Fibroblast of lung (primary cell): Measurements from ENCODE around the gene CPT1A. TPM values are rescaled to one million over a fixed set of nuclear protein-coding genes. Genes with fewer than 3 reads are reported as not detected.

Experiments
- DNase-seq, 2 donors: peaks; one replicate each; pipeline versions ENCODE4 v3.0.0 to v3.0.0-alpha.2; 2010; ENCODE audit warnings: low read depth in 2 of 2
- H2AFZ ChIP-seq: 2 replicates; pipeline ENCODE4 v1.5.1; 2012; ENCODE audit warnings: low read length, control low read depth, inconsistent platforms
- H3K27ac ChIP-seq: 2 replicates; pipeline ENCODE4 v1.5.1; 2011; ENCODE audit warnings: low read length, control low read depth; ENCODE audit not compliant: insufficient read depth
- H3K27me3 ChIP-seq: 2 replicates; pipeline ENCODE4 v1.5.1; 2011; ENCODE audit warnings: mild to moderate bottlenecking, low read length; ENCODE audit not compliant: control insufficient read depth, insufficient read depth
- H3K36me3 ChIP-seq: 2 replicates; pipeline ENCODE4 v1.5.1; 2011; ENCODE audit warnings: low read length; ENCODE audit not compliant: control insufficient read depth, insufficient read depth
- H3K4me1 ChIP-seq: 2 replicates; pipeline ENCODE4 v1.5.1; 2011; ENCODE audit warnings: low read length; ENCODE audit not compliant: control insufficient read depth, insufficient read depth; ENCODE audit errors: extremely low read depth
- H3K4me2 ChIP-seq: 2 replicates; pipeline ENCODE4 v1.5.1; 2011; ENCODE audit warnings: low read length, control low read depth; ENCODE audit not compliant: insufficient read depth; ENCODE audit errors: extremely low read depth
- H3K4me3 ChIP-seq, 4 experiments: fragments of 200-600 bp in 1 of 4; sonication (generic) in 1 of 4; replicated peaks in 1 of 4; 2 replicates each; pipeline ENCODE4 v1.5.1; 2011 to 2016; ENCODE audit warnings: low read length in 4 of 4, low read depth in 3 of 4, mild to moderate bottlenecking in 3 of 4, control low read depth in 2 of 4, inconsistent platforms in 1 of 4, mixed read lengths in 1 of 4; ENCODE audit not compliant: insufficient read depth in 1 of 4; ENCODE audit errors: control extremely low read depth in 1 of 4
- H3K79me2 ChIP-seq: 2 replicates; pipeline ENCODE4 v1.5.1; 2012; ENCODE audit warnings: mild to moderate bottlenecking, low read length, inconsistent platforms; ENCODE audit not compliant: control insufficient read depth, insufficient read depth
- H3K9ac ChIP-seq: 2 replicates; pipeline ENCODE4 v1.5.1; 2011; ENCODE audit warnings: mild to moderate bottlenecking, low read length, control low read depth; ENCODE audit not compliant: insufficient read depth
- H3K9me3 ChIP-seq: 2 replicates; pipeline ENCODE4 v1.5.1; 2012; ENCODE audit warnings: low read depth, low read length; ENCODE audit not compliant: control insufficient read depth, insufficient read depth
- H4K20me1 ChIP-seq: 2 replicates; pipeline ENCODE4 v1.5.1; 2011; ENCODE audit warnings: low read length; ENCODE audit not compliant: control insufficient read depth, insufficient read depth; ENCODE audit errors: extremely low read depth
- EZH2 ChIP-seq: IDR thresholded peaks from 2 replicates; pipeline ENCODE4 v1.5.1; 2012; ENCODE audit warnings: low read length, control low read depth, mild to moderate bottlenecking; ENCODE audit errors: missing control alignments
- polyA plus RNA-seq, 2 donors: library from polyadenylated mRNA; depleted of rRNA in 1 of 2; stranded (reverse) in 1 of 2; unstranded in 1 of 2; fragments of >200 nt; gene quantifications; 2 replicates each; pipeline ENCODE4 v1.2.1, GENCODE V29; 2011 to 2012; ENCODE audit warnings: missing spikeins in 1 of 2
- total RNA-seq: library from RNA; depleted of rRNA; stranded (reverse); fragments of >200 nt; gene quantifications from 2 replicates; pipeline ENCODE4 v1.2.1, GENCODE V29; 2014
- TF ChIP-seq, protein P1 (sequence below), 2 donors: IDR thresholded peaks in 1 of 2; conservative IDR thresholded peaks in 1 of 2; 1 replicate in 1 of 2; 2 replicates in 1 of 2; pipeline ENCODE4 v1.5.1; 2011 to 2012; ENCODE audit warnings: low read length in 2 of 2, control low read depth in 1 of 2, inconsistent platforms in 1 of 2, low read depth in 1 of 2, mild to moderate bottlenecking in 1 of 2

The CPT1A gene
- total and polyA plus RNA-seq, 2 donors (not counting 1 experiment from before 2014, with no cell fraction given), result 29.5 to 45.2 TPM

GRCh38 chr11:68817554-68817953 lies 24.2 kb downstream of the CPT1A start:
- no peak for DNase-seq
- Histone ChIP-seq H3K79me2 (peaks cover 9% of the 10 kb centered on the region), H3K36me3 (peaks cover 2% of the 10 kb centered on the region)

GRCh38 chr11:68816917-68817419 lies 24.7 kb downstream of the CPT1A start:
- Histone ChIP-seq H2AFZ (no peak overlapping the region), H3K9me3 (no peaks in the 10 kb centered on the region), H3K4me1 (no peaks in the 10 kb centered on the region), H3K4me2 (no peak overlapping the region), H3K4me3 (no peak overlapping the region), H3K27me3 (no peaks in the 10 kb centered on the region), H3K27ac (no peak overlapping the region), H3K79me2 (peaks cover 8% of the 10 kb centered on the region), H3K36me3 (peaks cover 3% of the 10 kb centered on the region), H3K9ac (no peak overlapping the region), H4K20me1 (no peaks in the 10 kb centered on the region)
- no peak for TF ChIP-seq EZH2
- TF ChIP-seq, protein P1, sequence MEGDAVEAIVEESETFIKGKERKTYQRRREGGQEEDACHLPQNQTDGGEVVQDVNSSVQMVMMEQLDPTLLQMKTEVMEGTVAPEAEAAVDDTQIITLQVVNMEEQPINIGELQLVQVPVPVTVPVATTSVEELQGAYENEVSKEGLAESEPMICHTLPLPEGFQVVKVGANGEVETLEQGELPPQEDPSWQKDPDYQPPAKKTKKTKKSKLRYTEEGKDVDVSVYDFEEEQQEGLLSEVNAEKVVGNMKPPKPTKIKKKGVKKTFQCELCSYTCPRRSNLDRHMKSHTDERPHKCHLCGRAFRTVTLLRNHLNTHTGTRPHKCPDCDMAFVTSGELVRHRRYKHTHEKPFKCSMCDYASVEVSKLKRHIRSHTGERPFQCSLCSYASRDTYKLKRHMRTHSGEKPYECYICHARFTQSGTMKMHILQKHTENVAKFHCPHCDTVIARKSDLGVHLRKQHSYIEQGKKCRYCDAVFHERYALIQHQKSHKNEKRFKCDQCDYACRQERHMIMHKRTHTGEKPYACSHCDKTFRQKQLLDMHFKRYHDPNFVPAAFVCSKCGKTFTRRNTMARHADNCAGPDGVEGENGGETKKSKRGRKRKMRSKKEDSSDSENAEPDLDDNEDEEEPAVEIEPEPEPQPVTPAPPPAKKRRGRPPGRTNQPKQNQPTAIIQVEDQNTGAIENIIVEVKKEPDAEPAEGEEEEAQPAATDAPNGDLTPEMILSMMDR (conservative IDR thresholded peaks at IDR 0.05 in 1 of 2, IDR thresholded peaks at IDR 0.05 in 1 of 2; ENCODE audit: low read depth in 1 of 2, low read length in 2 of 2), result no peak
- peak in 1 of 2 donors; percentile 7 for DNase-seq

More at GRCh38 chr11:68817554-68817953, 24.2 kb downstream of the CPT1A start:
- Histone ChIP-seq H3K4me1 (no peaks in the 10 kb centered on the region), H3K4me3 (no peak overlapping the region), H2AFZ (no peak overlapping the region), H3K27ac (no peak overlapping the region), H3K27me3 (no peaks in the 10 kb centered on the region), H3K9me3 (no peaks in the 10 kb centered on the region), H3K9ac (no peak overlapping the region), H3K4me2 (no peak overlapping the region), H4K20me1 (no peaks in the 10 kb centered on the region)
- TF ChIP-seq EZH2, result no peak
- TF ChIP-seq, protein P1 (conservative IDR thresholded peaks at IDR 0.05 in 1 of 2, IDR thresholded peaks at IDR 0.05 in 1 of 2; ENCODE audit: low read depth in 1 of 2, low read length in 2 of 2), result no peak

- H3K9me3 ChIP-seq, result no peaks in the 10 kb centered on the region
- H3K9ac ChIP-seq, result no peak overlapping the region
- no peak for DNase-seq
- no peak overlapping the region for H2AFZ ChIP-seq
- H3K27me3 ChIP-seq, result no peaks in the 10 kb centered on the region
- H3K79me2 ChIP-seq, result peaks cover 4% of the 10 kb centered on the region
- H3K4me1 ChIP-seq, result no peaks in the 10 kb centered on the region
- H3K36me3 ChIP-seq, result peaks cover 6% of the 10 kb centered on the region
- no peak overlapping the region for H3K27ac ChIP-seq
- no peaks in the 10 kb centered on the region for H4K20me1 ChIP-seq
- H3K4me2 ChIP-seq, result no peak overlapping the region
- no peak overlapping the region for H3K4me3 ChIP-seq
- no peak for TF ChIP-seq EZH2
- TF ChIP-seq, protein P1 (conservative IDR thresholded peaks at IDR 0.05 in 1 of 2, IDR thresholded peaks at IDR 0.05 in 1 of 2; ENCODE audit: low read depth in 1 of 2, low read length in 2 of 2), result no peak
These were observed 25.4 kb downstream of the CPT1A start for GRCh38 chr11:68816251-68816776.
